Right ventricle myocardium superior (tissue), 1 donor: Measurements from ENCODE around the gene TPH2. TPM values are rescaled to one million over a fixed set of nuclear protein-coding genes. Genes with fewer than 3 reads are reported as not detected.

ENCODE experiments used
- ATAC-seq: fragments of 200-7000 bp; cut with Tn5 transposase; one replicate; pipeline ENCODE4 v1.9.1; 2020; ENCODE audit warnings: mild to moderate bottlenecking; ENCODE audit not compliant: poor library complexity
- DNase-seq: peaks from one replicate; pipeline ENCODE4 v3.0.0-alpha.2; 2020
- intact Hi-C: fragments of 100-400 bp; cut with DNase I; formaldehyde crosslinking; loops from one replicate; pipeline ENCODE4 v1.11.2; 2022
- total RNA-seq: library from RNA; stranded (reverse); fragmentation: NEBNext Ultra II Directional; extraction: Animal tissue kit (Norgen Biotek cat#: 25700); gene quantifications from one replicate; pipeline ENCODE4 v1.2.1, GENCODE V29; 2021
- donor health status: DM: no; HTN: yes; CAD: no; lungs with severe emphysema.

The TPH2 gene
- total RNA-seq, 1 donor from 2014 or later = not detected

GRCh38 chr12:72075891-72076557 lies 137.4 kb downstream of the TPH2 start:
- DNase-seq = peak; percentile 30
- ATAC-seq = no peak
- intact Hi-C loops = no loop called here

GRCh38 chr12:72076558-72076915 lies 137.9 kb downstream of the TPH2 start:
- DNase-seq (no peak), ATAC-seq (no peak)
- intact Hi-C loops = no loop called here

- intact Hi-C loops = no loop called here
- DNase-seq (no peak), ATAC-seq (no peak)
Observed at GRCh38 chr12:72077111-72077820, 138.6 kb downstream of the TPH2 start.

- intact Hi-C loops = no loop called here
- ATAC-seq (no peak), DNase-seq (no peak)
Observed at GRCh38 chr12:72081777-72082176, 143.1 kb downstream of the TPH2 start.

Other genes with a start within 250 kb of the TPH2 start
- gene RAB21, start 184.0 kb upstream of the TPH2 start, total RNA-seq = 163 TPM
- gene TBC1D15, start 99.1 kb upstream of the TPH2 start, total RNA-seq = 22.3 TPM